Loucy (cell line): ENCODE results near the gene ABHD6.

ENCODE experiments used
- H2AFZ ChIP-seq: fragments of 200-600 bp; sonication (generic); 2 replicates; pipeline ENCODE4 v1.6.0; 2016; ENCODE audit warnings: antibody characterized with exemption, mild to moderate bottlenecking, low read length, moderate library complexity
- H3F3A ChIP-seq: fragments of 200-600 bp; 2 replicates; pipeline ENCODE4 v1.6.0; 2016; ENCODE audit warnings: antibody characterized with exemption, low read depth, mild to moderate bottlenecking
- H3K27me3 ChIP-seq: fragments of 200-600 bp; sonication (generic); 2 replicates; pipeline ENCODE4 v1.6.1; 2014; ENCODE audit warnings: low read length, mild to moderate bottlenecking; ENCODE audit not compliant: insufficient read depth, poor library complexity, severe bottlenecking
- H3K36me3 ChIP-seq: fragments of 200-600 bp; sonication (generic); 2 replicates; pipeline ENCODE4 v1.6.1; 2016; ENCODE audit warnings: low read length; ENCODE audit not compliant: insufficient read depth
- H3K4me1 ChIP-seq: fragments of 200-600 bp; sonication (generic); 2 replicates; pipeline ENCODE4 v1.5.1; 2014; ENCODE audit warnings: low read length, mild to moderate bottlenecking; ENCODE audit not compliant: insufficient read depth, poor library complexity, severe bottlenecking
- H3K4me2 ChIP-seq: fragments of 200-600 bp; sonication (generic); 2 replicates; pipeline ENCODE4 v1.6.0; 2014; ENCODE audit warnings: antibody characterized with exemption, low read length, low read depth, mild to moderate bottlenecking; ENCODE audit not compliant: poor library complexity, severe bottlenecking
- H3K4me3 ChIP-seq: fragments of 200-600 bp; sonication (generic); 2 replicates; pipeline ENCODE4 v1.5.1; 2014; ENCODE audit warnings: low read length, mild to moderate bottlenecking, mixed read lengths; ENCODE audit not compliant: poor library complexity, severe bottlenecking
- H3K79me2 ChIP-seq: fragments of 200-600 bp; sonication (generic); 2 replicates; pipeline ENCODE4 v1.6.1; 2014; ENCODE audit warnings: low read length; ENCODE audit not compliant: insufficient read depth
- H3K9ac ChIP-seq: fragments of 200-600 bp; sonication (generic); 2 replicates; pipeline ENCODE4 v1.6.0; 2014; ENCODE audit warnings: mild to moderate bottlenecking, low read depth, low read length, moderate library complexity; ENCODE audit not compliant: poor library complexity, severe bottlenecking
- H3K9me2 ChIP-seq: fragments of 200-600 bp; sonication (generic); replicated peaks from 2 replicates; pipeline ENCODE4 v1.6.1; 2016; ENCODE audit warnings: low read depth, low read length, mixed read lengths
- H3K9me3 ChIP-seq: fragments of 200-600 bp; sonication (generic); 2 replicates; pipeline ENCODE4 v1.6.1; 2014; ENCODE audit warnings: mild to moderate bottlenecking, antibody characterized with exemption, low read length, low read depth; ENCODE audit not compliant: insufficient read depth
- H4K20me1 ChIP-seq: fragments of 200-600 bp; sonication (generic); 2 replicates; pipeline ENCODE4 v1.6.0; 2014; ENCODE audit warnings: antibody characterized with exemption, low read length, mild to moderate bottlenecking; ENCODE audit not compliant: insufficient read depth, poor library complexity, severe bottlenecking
- CTCF ChIP-seq: fragments of 200-600 bp; sonication (generic); conservative IDR thresholded peaks from 2 replicates; pipeline ENCODE4 v1.5.1; 2014; ENCODE audit warnings: mild to moderate bottlenecking, antibody characterized with exemption, low read length
- EZH2phosphoT487 ChIP-seq: fragments of 200-600 bp; IDR thresholded peaks from 2 replicates; pipeline ENCODE4 v1.6.1; 2018; ENCODE audit warnings: antibody characterized with exemption, mild to moderate bottlenecking, moderate library complexity, borderline replicate concordance

ABHD6 gene

GRCh38 chr3:58291671-58292338, 54.2 kb downstream of the ABHD6 start:
- Histone ChIP-seq H3K79me2 (no peaks in the 10 kb centered on the region), H3K27me3 (no peaks in the 10 kb centered on the region), H3K9ac (no peak overlapping the region), H2AFZ (no peak overlapping the region), H3K4me3 (no peak overlapping the region), H3K4me2 (no peak overlapping the region), H3F3A (no peaks in the 10 kb centered on the region), H3K4me1 (no peaks in the 10 kb centered on the region), H4K20me1 (no peaks in the 10 kb centered on the region), H3K9me3 (no peaks in the 10 kb centered on the region), H3K36me3 (no peaks in the 10 kb centered on the region), H3K9me2 (no peaks in the 10 kb centered on the region)
- no peak for TF ChIP-seq EZH2phosphoT487
- no peak for TF ChIP-seq CTCF

GRCh38 chr3:58292866-58293265, 55.3 kb downstream of the ABHD6 start:
- Histone ChIP-seq H3K79me2 (no peaks in the 10 kb centered on the region), H3K9me2 (no peaks in the 10 kb centered on the region), H4K20me1 (no peaks in the 10 kb centered on the region), H3K27me3 (no peaks in the 10 kb centered on the region), H3K4me3 (no peak overlapping the region), H3K9me3 (no peaks in the 10 kb centered on the region), H3K36me3 (no peaks in the 10 kb centered on the region), H3K9ac (no peak overlapping the region), H2AFZ (no peak overlapping the region), H3K4me2 (no peak overlapping the region), H3K4me1 (no peaks in the 10 kb centered on the region), H3F3A (no peaks in the 10 kb centered on the region)
- TF ChIP-seq CTCF (no peak), EZH2phosphoT487 (no peak)

- Histone ChIP-seq H3K27me3 (no peaks in the 10 kb centered on the region), H4K20me1 (no peaks in the 10 kb centered on the region), H3K79me2 (no peaks in the 10 kb centered on the region), H3K4me2 (no peak overlapping the region), H3K9me3 (no peaks in the 10 kb centered on the region), H3F3A (no peaks in the 10 kb centered on the region), H3K4me1 (no peaks in the 10 kb centered on the region), H3K36me3 (no peaks in the 10 kb centered on the region), H3K4me3 (no peak overlapping the region), H3K9ac (no peak overlapping the region), H2AFZ (no peak overlapping the region), H3K9me2 (no peaks in the 10 kb centered on the region)
- TF ChIP-seq CTCF (no peak), EZH2phosphoT487 (no peak)
Observed at GRCh38 chr3:58293516-58293915, 55.9 kb downstream of the ABHD6 start.
